ENCODE results near the gene TAB2.
"Not testable (repeated sequence)": the region's sequence is repeated elsewhere in the genome, so short reads cannot be mapped to it uniquely, and the experiment has no call there.

The TAB2 gene

GRCh38 chr6:149458806-149459205 lies 141.3 kb downstream of the TAB2 start:
- no peak overlapping the region for H3K4me3 ChIP-seq (ENCODE audit: low read length)
- TF ChIP-seq CTCF (conservative IDR thresholded peaks at IDR 0.05; ENCODE audit: low read length), result no peak
- no peak for DNase-seq (ENCODE audit: low read depth)

- no peak for DNase-seq (ENCODE audit: low read depth)
- TF ChIP-seq CTCF (conservative IDR thresholded peaks at IDR 0.05; ENCODE audit: low read length), result no peak
- no peak overlapping the region for H3K4me3 ChIP-seq (ENCODE audit: low read length)
Observed at GRCh38 chr6:149459761-149460160, 142.2 kb downstream of the TAB2 start.

- not testable (repeated sequence) for DNase-seq (ENCODE audit: low read depth); H3K4me3 ChIP-seq (ENCODE audit: low read length)
Observed at GRCh38 chr6:149460249-149460648, 142.7 kb downstream of the TAB2 start.

All from AG10803 (cell line).